Measurements from ENCODE around the gene COG5.

- TF ChIP-seq ZNF565 (CRISPR knock-in tag; conservative IDR thresholded peaks at IDR 0.05; ENCODE audit: low read depth) (no peak), RARB (CRISPR knock-in tag; IDR thresholded peaks at IDR 0.05) (no peak), PATZ1 (CRISPR knock-in tag; IDR thresholded peaks at IDR 0.05; ENCODE audit: borderline replicate concordance) (no peak), TOX (CRISPR knock-in tag; IDR thresholded peaks at IDR 0.05; ENCODE audit: borderline replicate concordance) (no peak), OSR1 (CRISPR knock-in tag; IDR thresholded peaks at IDR 0.05) (no peak), ZNF70 (CRISPR knock-in tag; IDR thresholded peaks at IDR 0.05) (no peak), GLIS3 (CRISPR knock-in tag; IDR thresholded peaks at IDR 0.05) (no peak), PPARA (CRISPR knock-in tag; IDR thresholded peaks at IDR 0.05; ENCODE audit: borderline replicate concordance) (no peak), CREB5 (CRISPR knock-in tag; IDR thresholded peaks at IDR 0.05; ENCODE audit: low read depth) (no peak), ZNF8 (CRISPR knock-in tag; IDR thresholded peaks at IDR 0.05) (no peak), ZFP30 (CRISPR knock-in tag; IDR thresholded peaks at IDR 0.05) (no peak), ESRRG (CRISPR knock-in tag; IDR thresholded peaks at IDR 0.05) (no peak), ZFP3 (CRISPR knock-in tag; IDR thresholded peaks at IDR 0.05) (no peak)
Observed at GRCh38 chr7:107264723-107265122, 299.0 kb downstream of the COG5 start.
